NCI-H2227 (cell line): ENCODE data around the gene TDRD5.
"Not testable (repeated sequence)": the region's sequence is repeated elsewhere in the genome, so short reads cannot be mapped to it uniquely, and the experiment has no call there.

Experiments used
- DNase-seq: peaks from one replicate; lab custom pipeline; 2025; ENCODE audit not compliant: unreplicated experiment; lab: John Stamatoyannopoulos, UW

The TDRD5 gene

GRCh38 chr1:179599623-179600249 lies 8.1 kb downstream of the TDRD5 start:
- peak; percentile 45 for DNase-seq

GRCh38 chr1:179601093-179601492 lies 9.5 kb downstream of the TDRD5 start:
- no peak for DNase-seq

GRCh38 chr1:179612361-179612760 lies 20.7 kb downstream of the TDRD5 start:
- DNase-seq: no peak

- DNase-seq: no peak
Observed at GRCh38 chr1:179630719-179631118, 39.1 kb downstream of the TDRD5 start.

GRCh38 chr1:179632868-179633267 lies 41.2 kb downstream of the TDRD5 start:
- no peak for DNase-seq

GRCh38 chr1:179637211-179637860 lies 45.7 kb downstream of the TDRD5 start:
- DNase-seq: no peak

GRCh38 chr1:179661018-179661417 lies 69.4 kb downstream of the TDRD5 start:
- no peak for DNase-seq

GRCh38 chr1:179663810-179664209 lies 72.2 kb downstream of the TDRD5 start:
- DNase-seq: no peak

GRCh38 chr1:179677882-179678281 lies 86.2 kb downstream of the TDRD5 start:
- DNase-seq: no peak

GRCh38 chr1:179694530-179694929 lies 102.9 kb downstream of the TDRD5 start:
- DNase-seq: not testable (repeated sequence)

- no peak for DNase-seq
Observed at GRCh38 chr1:179702946-179703539, 111.4 kb downstream of the TDRD5 start.

GRCh38 chr1:179706339-179706941 lies 114.8 kb downstream of the TDRD5 start:
- DNase-seq: peak; percentile 71

- no peak for DNase-seq
Observed at GRCh38 chr1:179707406-179707805, 115.8 kb downstream of the TDRD5 start.

- DNase-seq: no peak
Observed at GRCh38 chr1:179708434-179709195, 117.0 kb downstream of the TDRD5 start.

- DNase-seq: peak; percentile 25
Observed at GRCh38 chr1:179709841-179710329, 118.3 kb downstream of the TDRD5 start.

- no peak for DNase-seq
Observed at GRCh38 chr1:179714159-179714558, 122.5 kb downstream of the TDRD5 start.

GRCh38 chr1:179714623-179715022 lies 123.0 kb downstream of the TDRD5 start:
- DNase-seq: no peak

GRCh38 chr1:179719272-179719671 lies 127.6 kb downstream of the TDRD5 start:
- DNase-seq: no peak

- DNase-seq: no peak
Observed at GRCh38 chr1:179728271-179728670, 136.6 kb downstream of the TDRD5 start.

GRCh38 chr1:179729881-179730280 lies 138.2 kb downstream of the TDRD5 start:
- DNase-seq: no peak

GRCh38 chr1:179731643-179732042 lies 140.0 kb downstream of the TDRD5 start:
- DNase-seq: no peak
